ENCODE data around the gene NTMT1.

GRCh38 chr9:129667850-129668249, 41.9 kb downstream of the NTMT1 start:
- TF ChIP-seq POLR2A (IDR thresholded peaks at IDR 0.05; ENCODE audit: low read length) (no peak), GATA1 (IDR thresholded peaks at IDR 0.05; ENCODE audit: low read depth, low read length) (no peak)

Data from erythroblast (primary cell).